GM19238 (cell line): ENCODE data around the gene RAB28.
"Not testable (repeated sequence)": the region's sequence is repeated elsewhere in the genome, so short reads cannot be mapped to it uniquely, and the experiment has no call there.

ENCODE experiments used
- DNase-seq: peaks from one replicate; pipeline ENCODE4 v3.0.0; 2011; ENCODE audit warnings: low spot score; ENCODE audit not compliant: insufficient read length

The RAB28 gene

GRCh38 chr4:13452927-13453579, 31.1 kb downstream of the RAB28 start:
- DNase-seq = no peak

DNA sequence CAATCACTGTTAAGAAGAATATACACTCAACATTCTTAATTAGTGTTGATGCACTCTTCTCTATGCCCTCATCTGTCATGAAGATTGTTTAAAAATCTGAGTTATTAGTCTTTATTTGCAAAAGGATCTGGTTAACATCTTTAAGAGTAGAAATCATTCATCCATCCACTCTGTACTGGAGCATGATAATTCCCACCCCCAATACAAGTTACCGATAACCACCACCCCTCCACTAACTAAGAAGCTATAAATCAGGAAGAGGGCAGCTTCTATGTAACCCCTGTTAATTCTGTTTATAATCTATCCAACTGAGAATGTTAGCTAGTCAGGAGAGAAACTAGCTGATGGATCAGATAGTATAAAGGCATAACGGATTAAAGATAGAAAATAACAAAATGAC, 34.5 kb downstream of the RAB28 start:
- no peak for DNase-seq

DNA sequence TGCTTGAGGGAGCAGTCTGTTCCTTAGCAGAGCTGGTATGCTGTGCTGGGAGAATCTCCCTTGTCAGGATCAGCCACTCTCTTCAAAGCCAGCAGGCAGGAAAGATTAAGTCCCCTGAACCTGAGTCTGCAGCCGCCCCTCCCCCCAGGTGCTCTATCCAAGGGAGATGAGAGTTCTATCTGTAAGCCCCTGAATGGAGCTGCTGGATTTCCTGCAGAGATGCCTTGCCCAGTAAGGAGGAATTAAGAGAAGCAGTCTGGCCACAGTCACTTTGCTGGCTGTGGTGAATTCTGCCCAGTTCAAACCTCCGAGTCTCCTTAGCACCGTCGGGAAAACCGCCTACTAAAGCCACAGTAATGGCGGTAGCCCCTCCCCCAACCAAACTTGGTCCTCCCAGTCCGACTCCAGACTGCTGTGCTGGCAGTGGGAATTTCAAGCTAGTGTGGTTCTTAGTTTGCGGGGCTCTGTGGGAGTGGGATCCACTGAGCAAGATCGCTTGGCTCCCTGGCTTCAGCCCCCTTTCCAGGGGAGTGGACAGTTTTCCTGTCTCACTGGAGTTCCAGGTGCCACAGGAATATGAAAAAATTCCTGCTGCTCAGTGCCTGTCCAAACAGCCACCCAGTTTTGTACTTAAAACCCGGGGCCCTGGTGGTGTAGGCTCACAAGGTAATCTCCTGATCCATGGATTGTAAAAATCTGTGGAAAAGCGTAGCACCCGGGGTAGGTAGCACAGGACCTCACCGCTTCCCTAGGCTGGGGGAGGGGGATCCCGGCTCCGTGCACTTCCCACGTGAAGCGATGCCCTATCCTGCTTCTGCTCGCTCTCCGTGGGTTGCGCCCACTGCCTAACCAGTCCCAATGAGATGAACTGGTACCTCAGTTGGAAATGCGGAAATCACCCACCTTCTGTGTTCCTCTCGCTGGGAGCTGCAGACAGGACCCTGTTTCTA, 38.0 kb downstream of the RAB28 start:
- DNase-seq = no peak

DNA sequence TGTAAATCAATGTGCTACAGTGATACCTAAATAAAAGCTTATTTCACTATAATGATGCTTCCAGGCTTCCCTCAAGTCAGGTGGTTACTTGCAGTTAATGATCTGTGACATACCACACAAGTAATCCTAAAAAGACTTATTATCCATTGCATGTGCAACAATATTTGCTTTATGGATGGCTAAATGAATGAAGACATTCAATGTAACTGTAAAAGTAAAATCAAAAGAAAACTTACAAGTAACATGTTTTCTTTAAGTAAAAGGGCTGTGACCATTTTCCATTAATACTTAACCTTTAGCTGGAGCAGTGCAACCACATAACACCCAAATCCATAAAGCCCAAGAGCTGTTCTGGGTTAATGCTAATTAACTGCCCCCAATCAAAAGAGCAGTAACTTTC, 42.6 kb downstream of the RAB28 start:
- no peak for DNase-seq

DNA sequence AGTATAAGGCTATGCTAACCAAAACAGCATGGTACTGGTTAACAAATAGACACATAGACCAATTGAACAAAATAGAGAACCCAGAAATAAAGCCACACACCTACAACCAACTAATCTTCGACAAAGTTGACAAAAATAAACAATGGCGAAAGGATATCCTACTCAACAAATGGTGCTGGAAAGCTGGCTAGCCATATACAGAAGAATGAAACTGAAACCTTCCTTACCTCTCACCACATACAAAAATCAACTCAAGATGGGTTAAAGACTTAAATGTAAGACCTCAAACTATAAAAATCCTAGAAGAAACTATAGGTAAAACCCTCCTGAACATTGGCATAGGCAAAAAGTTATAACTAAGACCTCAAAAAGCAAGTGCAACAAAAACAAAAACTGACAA, 47.2 kb downstream of the RAB28 start:
- DNase-seq = no peak

- DNase-seq = no peak
Observed at GRCh38 chr4:13432453-13432852, 51.7 kb downstream of the RAB28 start.

GRCh38 chr4:13430834-13431568, 53.1 kb downstream of the RAB28 start:
- DNase-seq = no peak

DNA sequence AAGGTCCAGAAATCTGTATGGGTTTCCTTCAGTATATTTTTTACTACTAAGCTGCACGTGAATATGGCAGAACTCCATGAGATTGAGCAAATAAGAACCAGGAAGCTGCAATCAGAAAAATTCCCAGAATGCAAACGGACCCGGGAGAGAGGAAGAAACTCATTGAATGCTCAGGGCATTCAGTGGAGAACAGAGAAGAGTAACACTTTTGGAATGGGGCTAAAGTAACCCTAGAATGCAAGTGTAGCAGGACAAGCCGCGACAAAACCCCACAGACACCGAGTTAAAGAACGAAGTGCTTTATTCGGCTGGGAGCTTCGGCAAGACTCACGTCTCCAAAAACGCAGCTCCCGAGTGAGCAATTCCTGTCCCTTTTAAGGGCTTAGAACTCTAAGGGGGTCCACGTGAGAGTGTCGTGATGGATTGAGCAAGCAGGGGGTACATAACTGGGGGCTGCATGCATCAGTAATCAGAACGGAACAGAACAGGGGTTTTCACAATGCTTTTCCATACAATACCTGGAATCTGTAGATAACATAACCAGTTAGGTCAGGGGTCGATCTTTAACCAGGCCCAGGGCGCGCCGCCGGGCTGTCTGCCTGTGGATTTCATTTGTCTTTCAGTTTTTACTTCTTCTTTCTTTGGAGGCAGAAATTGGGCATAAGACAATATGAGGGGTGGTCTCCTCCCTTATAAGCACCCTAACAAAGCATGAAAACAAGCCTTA, 56.4 kb downstream of the RAB28 start:
- no peak for DNase-seq

DNA sequence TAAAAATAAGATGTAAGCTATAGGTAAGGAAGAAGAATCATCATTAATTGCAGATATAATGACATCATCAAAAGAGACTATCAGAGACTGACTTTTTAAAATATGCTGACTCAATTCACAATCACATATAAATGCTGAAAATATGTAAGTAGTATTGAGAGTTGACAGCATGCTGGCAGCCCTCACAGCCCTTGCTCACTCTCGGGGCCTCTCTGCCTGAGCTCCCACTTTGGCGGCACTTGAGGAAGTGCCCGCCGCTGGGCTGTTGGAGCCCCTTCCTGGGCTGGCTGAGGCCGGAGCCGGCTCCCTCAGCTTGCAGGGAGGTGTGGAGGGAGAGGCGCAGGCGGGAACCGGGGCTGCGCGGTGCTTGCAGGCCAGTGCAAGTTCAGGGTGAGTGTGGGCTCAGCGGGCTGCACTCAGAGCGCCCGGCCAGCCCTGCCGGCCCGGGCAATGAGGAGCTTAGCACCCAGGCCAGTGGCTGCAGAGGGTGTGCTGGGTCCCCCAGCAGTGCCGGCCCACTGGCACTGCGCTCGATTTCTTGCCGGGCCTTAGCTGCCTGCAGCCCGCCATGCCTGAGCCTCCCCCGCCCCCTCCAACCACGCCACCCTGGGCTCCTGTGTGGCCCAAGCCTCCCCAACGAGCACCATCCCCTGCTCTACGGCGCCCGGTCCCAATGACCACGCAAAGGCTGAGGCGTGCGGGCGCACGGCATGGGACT, 68.9 kb downstream of the RAB28 start:
- no peak for DNase-seq

DNA sequence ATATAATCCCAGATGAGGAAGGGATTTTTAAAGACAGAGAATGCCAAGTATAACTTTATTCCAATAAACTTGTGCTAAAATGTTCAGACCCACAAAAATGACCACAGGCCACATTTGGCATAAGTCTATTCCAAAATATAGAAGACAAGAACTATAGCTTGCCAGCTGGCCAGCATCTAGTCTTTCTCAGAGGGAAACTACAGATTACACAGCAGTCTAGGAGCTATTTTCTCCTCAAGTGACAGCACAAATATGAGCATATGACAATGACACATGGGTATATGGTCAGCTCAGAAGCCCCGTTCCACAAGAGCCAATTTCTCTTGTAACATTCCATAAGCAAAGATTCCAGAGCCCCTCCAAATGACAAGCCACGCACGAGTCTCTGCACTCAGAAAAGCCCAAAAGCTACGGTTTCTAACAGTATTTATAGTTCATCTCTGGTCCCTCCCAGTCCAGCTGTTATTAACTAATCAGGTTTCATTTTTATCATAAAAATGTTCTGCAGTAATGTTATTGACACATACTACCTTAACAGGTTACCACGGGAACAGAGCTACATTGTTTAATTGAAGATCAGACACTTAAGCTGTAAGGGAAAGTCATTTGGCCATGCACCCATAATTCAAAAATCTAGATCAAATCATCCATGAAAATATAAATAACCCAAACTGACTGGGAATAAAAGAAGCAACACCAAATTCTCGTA, 70.3 kb downstream of the RAB28 start:
- DNase-seq = no peak

DNA sequence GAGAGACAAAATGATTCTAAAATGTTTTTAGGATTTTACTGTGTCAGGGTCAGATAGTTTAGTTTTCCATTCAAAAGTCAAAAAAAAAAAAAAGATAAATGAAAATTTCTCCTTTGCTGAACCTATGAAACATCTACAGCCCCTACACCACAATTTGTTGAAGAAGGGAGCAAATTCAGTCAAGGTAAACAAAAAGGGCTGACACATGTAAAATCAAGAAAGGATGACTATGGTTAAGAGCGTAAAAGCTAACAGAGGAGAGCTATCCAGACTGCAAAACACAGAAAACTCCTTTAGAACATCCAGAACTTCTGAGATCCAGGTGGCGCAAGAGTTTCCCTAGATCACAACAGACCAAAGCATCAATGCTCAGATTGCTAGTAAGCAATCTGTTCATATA, 72.2 kb downstream of the RAB28 start:
- no peak for DNase-seq

- no peak for DNase-seq
Observed at GRCh38 chr4:13409324-13409723, 74.8 kb downstream of the RAB28 start.

- not testable (repeated sequence) for DNase-seq
Observed at GRCh38 chr4:13406156-13406555, 78.0 kb downstream of the RAB28 start.

DNA sequence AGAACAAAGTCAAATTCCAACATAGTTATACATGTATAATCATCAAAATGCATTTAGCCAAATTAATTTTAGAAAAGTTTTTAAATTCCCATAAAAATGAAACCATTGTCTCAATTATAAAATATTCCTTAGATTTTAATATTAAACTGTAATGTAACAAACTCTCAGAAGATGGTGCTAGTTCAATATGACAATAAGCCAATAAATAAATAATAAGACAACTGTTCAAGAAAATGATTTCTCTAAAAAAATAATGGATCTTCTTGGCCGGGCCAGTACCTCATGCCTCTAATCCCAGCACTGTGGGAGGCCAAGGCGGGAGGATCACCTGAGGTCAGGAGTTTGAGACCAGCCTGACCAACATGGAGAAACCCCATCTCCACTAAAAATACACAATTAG, 80.3 kb downstream of the RAB28 start:
- DNase-seq = no peak

DNA sequence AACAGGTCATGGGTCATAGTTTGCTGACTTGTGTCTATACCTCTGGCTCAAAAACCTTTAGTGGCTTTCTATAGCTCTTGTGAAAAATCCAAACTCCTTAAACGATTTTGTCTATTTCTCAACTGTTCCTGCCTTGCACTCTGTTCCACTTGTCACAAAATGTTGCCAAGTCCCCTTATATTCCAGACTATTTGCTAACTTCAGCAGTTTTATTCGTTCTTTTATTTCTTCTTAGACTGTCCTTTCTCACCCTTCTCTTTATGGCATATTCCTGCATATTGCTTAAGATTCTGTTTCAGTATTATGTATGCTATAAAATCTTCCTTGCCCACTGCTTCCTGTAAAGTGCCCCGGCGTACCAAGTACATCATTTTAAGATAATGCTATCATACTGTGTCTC, 80.8 kb downstream of the RAB28 start:
- no peak for DNase-seq

- no peak for DNase-seq
Observed at GRCh38 chr4:13399257-13399656, 84.9 kb downstream of the RAB28 start.

DNA sequence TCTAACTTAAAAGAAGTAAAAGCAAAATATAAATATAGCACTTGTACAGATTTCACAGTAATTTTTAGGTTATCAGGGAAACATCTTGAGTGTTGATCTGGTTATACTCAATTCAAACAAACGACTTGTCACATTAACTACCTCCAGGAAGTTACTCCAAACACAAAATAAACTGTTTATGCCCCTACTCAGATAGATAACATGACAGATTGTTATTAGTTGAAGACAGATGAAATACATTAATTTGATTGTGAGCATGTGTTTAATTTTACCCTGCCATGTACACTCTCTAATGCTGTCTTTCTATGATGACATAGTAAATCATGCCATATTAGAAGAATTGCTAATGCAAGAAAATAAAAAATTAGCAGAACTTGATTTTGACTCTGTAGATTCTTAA, 88.0 kb downstream of the RAB28 start:
- DNase-seq = no peak

GRCh38 chr4:13389901-13390300, 94.2 kb downstream of the RAB28 start:
- not testable (repeated sequence) for DNase-seq

DNA sequence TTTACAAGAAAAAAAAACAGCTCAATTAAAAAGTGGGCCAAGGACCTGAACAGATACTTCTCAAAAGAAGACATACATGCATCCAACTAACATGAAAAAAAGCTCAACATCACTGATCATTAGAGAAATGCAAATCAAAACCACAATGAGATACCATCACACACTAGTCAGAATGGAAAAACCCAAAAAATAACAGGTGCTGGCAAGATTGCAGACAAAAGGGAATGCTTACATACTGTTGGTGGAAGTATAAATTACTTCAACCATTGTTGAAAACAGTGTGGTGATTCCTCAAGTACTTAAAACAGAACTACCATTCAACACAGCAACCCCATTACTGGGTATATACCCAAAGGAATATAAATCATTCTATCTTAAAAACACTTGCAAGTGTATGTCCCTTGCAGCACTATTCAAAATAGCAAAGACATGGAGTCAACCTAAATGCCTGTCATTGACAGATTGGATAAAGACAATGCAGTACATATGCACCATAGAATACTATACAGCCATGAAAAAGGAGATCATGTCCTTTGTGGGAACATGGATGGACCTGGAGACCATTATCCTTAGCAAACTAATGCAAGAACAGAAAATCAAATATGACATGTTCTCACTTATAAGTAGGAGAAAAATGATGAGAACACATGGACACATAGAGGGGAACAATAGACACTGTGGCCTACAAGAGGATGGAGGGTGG, 97.6 kb downstream of the RAB28 start:
- no peak for DNase-seq

DNA sequence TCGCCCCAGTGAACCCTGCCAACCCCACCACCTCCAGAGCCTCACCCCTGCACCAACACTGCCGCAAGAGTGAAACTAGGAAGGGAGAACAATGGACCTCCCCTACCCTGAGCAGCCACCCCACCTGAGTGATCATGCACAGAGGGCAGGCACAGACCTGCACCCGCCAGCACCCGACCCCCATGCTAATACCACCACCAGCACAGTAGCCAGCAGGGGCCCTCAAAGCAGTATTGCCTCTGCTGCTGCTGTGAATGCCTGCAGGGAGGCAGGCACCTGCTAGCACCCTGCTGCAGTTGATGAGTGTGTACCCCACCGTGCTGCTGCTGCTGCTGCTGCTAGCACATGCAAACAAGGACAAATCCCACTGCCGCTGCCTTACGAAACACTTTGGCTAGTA, 100.1 kb downstream of the RAB28 start:
- DNase-seq = no peak
